Activated B cell treated with CpG ODN at 0.5 μM for 24 hours (primary cell): ENCODE results near the gene NAT14. TPM values are rescaled to one million over a fixed set of nuclear protein-coding genes. Genes with fewer than 3 reads are reported as not detected.

Source experiments
- ATAC-seq: fragments of 200-7000 bp; cut with Tn5 transposase; one replicate; pipeline ENCODE4 v1.10.0; 2021; ENCODE audit warnings: low read depth, mild to moderate bottlenecking, moderate library complexity
- CTCF ChIA-PET: fragments of 350-600 bp; sonication (Branson Sonifier 250); formaldehyde crosslinking; loops from one replicate; lab custom pipeline; 2021; ENCODE audit warnings: antibody characterized with exemption; lab: Charles Lee
- POLR2A ChIA-PET: fragments of 350-600 bp; sonication (Branson Sonifier 250); formaldehyde crosslinking; loops from one replicate; lab custom pipeline; 2021; ENCODE audit warnings: antibody characterized with exemption; lab: Charles Lee
- DNase-seq: peaks from one replicate; pipeline ENCODE4 v3.0.0; 2022
- H3K27ac Mint-ChIP-seq: one replicate; pipeline ENCODE4 v1.8.0; 2020; ENCODE audit warnings: mixed read lengths
- H3K27me3 Mint-ChIP-seq: one replicate; pipeline ENCODE4 v1.8.0; 2021; ENCODE audit warnings: mixed read lengths
- H3K36me3 Mint-ChIP-seq: one replicate; pipeline ENCODE4 v1.8.0; 2021; ENCODE audit warnings: low read depth, mixed read lengths
- H3K4me1 Mint-ChIP-seq: one replicate; pipeline ENCODE4 v1.8.0; 2021; ENCODE audit warnings: mixed read lengths
- H3K4me3 Mint-ChIP-seq: one replicate; pipeline ENCODE4 v1.8.0; 2020; ENCODE audit warnings: mild to moderate bottlenecking, mixed read lengths
- H3K9me3 Mint-ChIP-seq: one replicate; pipeline ENCODE4 v1.8.0; 2020; ENCODE audit warnings: mixed read lengths
- intact Hi-C: fragments of 100-400 bp; cut with micrococcal nuclease; formaldehyde crosslinking; loops from one replicate; pipeline ENCODE4 v1.15.1; 2024
- total RNA-seq: library from RNA; stranded (reverse); gene quantifications from 2 replicates; pipeline ENCODE4 v1.2.3, GENCODE V29; 2022
- TF ChIP-seq, protein P1 (sequence below): fragments of 200-600 bp; IDR thresholded peaks from one replicate; pipeline ENCODE4 v1.8.0; 2022; ENCODE audit warnings: antibody characterized with exemption, mild to moderate bottlenecking

NAT14 gene
- total RNA-seq, 1 donor from 2014 or later, result 13.8 TPM

DNA sequence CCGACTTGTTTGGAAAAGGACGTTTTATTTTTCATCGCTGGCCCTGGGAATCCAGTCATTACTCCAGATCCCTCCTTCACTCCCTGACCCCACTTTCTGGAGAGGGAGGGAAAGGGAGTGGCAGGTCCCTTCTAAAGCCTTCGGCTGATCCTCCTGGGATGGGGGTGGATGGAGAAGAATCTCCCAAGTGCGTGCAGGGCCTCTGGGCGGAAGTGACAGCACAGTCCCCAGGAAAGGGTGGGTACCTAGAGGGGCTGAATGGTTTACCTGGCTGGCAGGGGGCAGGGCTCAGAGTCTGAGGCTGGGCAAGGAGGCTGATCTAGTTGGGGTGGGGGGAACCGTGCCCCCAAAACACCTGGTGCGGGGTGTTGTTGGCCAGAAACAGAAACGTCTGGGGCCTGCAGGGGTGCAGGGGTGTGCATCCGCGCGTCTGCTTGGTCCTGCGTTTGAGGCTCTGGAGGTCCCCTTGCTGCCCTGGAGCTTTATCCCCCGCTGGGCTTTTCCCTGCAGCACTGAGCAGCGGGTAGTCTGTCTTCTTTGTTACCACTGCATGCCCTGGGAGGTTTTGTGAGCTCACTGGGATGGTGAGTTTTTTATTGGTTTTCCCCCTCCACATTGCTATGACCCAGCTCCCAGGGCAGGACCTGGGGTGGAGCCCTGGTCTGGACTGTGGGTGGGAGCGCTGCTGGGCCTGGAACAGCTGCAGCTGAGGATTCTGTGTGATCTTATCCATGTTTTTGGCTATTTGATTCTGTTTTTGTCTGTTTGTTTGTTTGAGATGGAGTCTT, 11.6 kb upstream of the NAT14 start:
- H3K27ac Mint-ChIP-seq, result no peak overlapping the region
- H3K9me3 Mint-ChIP-seq, result no peaks in the 10 kb centered on the region
- H3K4me1 Mint-ChIP-seq, result peaks cover 22% of the 10 kb centered on the region
- no peaks in the 10 kb centered on the region for H3K27me3 Mint-ChIP-seq
- ATAC-seq, result no peak
- CTCF ChIA-PET, result no interaction called here
- POLR2A ChIA-PET, result no interaction called here
- peaks cover 2% of the 10 kb centered on the region for H3K36me3 Mint-ChIP-seq
- intact Hi-C loops, result no loop called here
- H3K4me3 Mint-ChIP-seq, result no peak overlapping the region
- no peak for DNase-seq
- TF ChIP-seq, protein P1, sequence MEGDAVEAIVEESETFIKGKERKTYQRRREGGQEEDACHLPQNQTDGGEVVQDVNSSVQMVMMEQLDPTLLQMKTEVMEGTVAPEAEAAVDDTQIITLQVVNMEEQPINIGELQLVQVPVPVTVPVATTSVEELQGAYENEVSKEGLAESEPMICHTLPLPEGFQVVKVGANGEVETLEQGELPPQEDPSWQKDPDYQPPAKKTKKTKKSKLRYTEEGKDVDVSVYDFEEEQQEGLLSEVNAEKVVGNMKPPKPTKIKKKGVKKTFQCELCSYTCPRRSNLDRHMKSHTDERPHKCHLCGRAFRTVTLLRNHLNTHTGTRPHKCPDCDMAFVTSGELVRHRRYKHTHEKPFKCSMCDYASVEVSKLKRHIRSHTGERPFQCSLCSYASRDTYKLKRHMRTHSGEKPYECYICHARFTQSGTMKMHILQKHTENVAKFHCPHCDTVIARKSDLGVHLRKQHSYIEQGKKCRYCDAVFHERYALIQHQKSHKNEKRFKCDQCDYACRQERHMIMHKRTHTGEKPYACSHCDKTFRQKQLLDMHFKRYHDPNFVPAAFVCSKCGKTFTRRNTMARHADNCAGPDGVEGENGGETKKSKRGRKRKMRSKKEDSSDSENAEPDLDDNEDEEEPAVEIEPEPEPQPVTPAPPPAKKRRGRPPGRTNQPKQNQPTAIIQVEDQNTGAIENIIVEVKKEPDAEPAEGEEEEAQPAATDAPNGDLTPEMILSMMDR, result no peak

DNA sequence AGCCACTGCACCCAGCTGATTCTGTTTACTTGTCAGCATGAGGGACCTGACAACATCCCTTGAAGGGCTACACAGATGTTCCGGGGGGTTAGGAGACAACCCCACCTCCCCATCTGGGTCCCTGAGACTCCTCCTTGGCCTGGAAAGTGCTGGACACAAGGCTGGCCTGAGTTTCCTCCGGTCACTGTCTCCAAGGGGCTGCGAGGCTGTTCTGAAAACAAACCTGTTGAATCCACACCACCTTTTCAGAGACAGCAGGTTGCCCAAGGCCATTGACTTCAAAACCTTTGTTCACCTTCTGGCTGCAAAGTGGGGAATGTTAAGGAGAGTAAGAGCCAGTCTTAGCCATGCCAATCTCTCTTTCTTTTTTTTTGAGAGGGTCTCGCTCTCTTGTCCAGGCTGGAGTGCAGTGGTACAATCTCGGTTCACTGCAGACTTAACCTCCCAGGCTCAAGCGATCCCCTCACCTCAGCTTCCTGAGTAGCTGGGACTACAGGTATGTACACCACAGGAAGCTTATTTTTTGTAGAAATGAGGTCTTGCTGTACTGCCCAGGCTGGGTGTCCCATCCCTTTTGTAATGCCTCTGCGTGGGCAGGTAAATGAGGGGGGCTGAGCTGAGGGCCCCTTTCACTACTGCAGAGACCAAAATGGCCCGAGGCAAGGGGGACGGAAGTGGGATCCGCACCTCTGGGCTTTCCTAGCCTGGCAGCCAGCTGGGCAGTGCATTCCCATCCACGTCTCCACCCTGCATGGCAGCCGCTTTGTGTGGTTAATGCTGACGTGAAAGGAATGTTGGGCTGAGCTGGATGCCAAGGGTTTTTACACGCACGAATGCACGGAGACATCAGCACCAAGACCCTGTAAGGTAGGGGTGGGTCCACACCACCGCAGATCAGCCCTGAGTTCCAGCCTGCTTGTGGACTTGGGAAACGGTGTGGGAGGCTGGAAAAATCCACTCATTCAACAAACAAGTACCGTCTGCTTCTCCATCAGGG, 10.4 kb upstream of the NAT14 start:
- Mint-ChIP-seq H3K27ac (no peak overlapping the region), H3K36me3 (peaks cover 2% of the 10 kb centered on the region), H3K4me1 (peaks cover 29% of the 10 kb centered on the region), H3K4me3 (no peak overlapping the region), H3K9me3 (no peaks in the 10 kb centered on the region), H3K27me3 (no peaks in the 10 kb centered on the region)
- ChIA-PET CTCF (no interaction called here), POLR2A (no interaction called here)
- DNase-seq, result no peak
- TF ChIP-seq, protein P1, result no peak
- intact Hi-C loops, result no loop called here
- no peak for ATAC-seq

DNA sequence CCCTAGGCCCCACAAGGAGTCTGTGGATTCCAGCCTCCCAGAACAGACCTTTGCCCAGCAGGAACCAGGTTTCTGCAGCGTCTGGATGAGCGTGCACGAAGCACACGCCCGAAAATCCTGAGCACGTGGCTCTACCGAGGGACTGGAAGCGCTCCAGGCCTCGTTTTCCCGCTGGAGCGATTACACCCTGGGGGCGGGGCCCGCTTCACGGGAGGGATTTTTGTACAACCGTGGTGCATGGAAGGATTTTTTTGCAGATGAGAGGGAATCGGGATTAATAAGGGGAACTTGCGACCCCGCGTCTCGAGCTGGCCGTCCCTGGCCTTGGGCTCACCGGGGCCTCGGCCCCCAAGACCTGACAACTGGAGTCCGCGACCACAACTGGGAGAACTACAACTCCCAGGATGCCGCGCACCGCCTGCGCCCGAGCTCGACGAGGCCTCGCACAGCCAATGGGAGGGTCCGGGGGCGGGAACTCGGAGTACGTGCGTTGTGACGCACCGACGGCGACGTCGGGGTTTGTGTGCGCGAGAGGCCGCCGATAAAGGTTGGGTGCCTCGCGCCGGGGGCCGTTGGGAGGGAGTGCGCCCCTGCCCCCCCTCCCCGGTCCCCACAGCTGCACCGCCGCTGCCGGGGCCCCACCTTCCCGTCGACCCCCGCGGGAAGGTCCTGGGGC, 8.8 kb upstream of the NAT14 start, which contains the start of gene ZNF628:
Gene ZNF628, plus strand, starts transcription at position 518 of the 676 bp plus-strand sequence. CDS start 3,294 bp downstream, outside the sequence.
- Mint-ChIP-seq H3K9me3 (no peaks in the 10 kb centered on the region), H3K27me3 (no peaks in the 10 kb centered on the region), H3K36me3 (peaks cover 9% of the 10 kb centered on the region), H3K4me1 (peaks cover 33% of the 10 kb centered on the region), H3K27ac (peak within 1 kb of the TSS; percentile 89), H3K4me3 (peak within 1 kb of the TSS; percentile 91)
- peak; percentile 97 for DNase-seq
- intact Hi-C loops, result loop anchor here (1.0 to 2.0 kb wide), 14 partner anchors 9 to 1027 kb away; partner anchors contain the start of genes FIZ1, ISOC2, KMT5C and LENG8
- TF ChIP-seq, protein P1, result no peak
- ATAC-seq, result peak; percentile 90
- CTCF ChIA-PET, result interaction anchor here (1.3 to 4.3 kb wide), 5 partner anchors 9 to 157 kb away, joined by 3 to 29 read pairs (median 5); partner anchors contain the start of gene ISOC2
- POLR2A ChIA-PET, result interaction anchor here (0.5 to 2.9 kb wide), 37 partner anchors 10 to 1361 kb away, joined by 3 to 49 read pairs (median 5); partner anchors contain the start of genes CCDC106, FIZ1, ISOC2 and KMT5C

DNA sequence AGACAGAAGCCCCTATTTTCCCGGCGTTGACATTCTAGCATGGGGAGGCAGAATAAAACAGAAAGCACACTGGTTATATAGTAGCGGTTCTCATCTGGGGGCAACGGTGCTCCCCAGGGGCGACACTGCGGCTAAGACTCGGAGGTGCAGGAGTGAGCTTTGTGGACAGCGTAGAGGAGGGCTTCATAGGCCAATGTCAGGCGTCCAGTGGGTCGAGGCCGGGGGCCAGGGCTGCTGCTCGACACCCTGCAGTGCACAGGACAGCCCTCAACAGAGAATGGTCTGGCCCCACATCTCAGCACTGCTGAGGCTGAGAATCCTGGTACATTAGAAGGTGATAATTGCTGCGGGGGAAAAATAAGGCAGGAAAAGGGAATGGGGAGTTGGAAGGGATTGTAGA, 7.1 kb upstream of the NAT14 start:
- Mint-ChIP-seq H3K27ac (peak overlapping the region; percentile 63), H3K36me3 (peaks cover 12% of the 10 kb centered on the region), H3K9me3 (no peaks in the 10 kb centered on the region), H3K4me3 (peak overlapping the region; percentile 46), H3K27me3 (no peaks in the 10 kb centered on the region), H3K4me1 (peaks cover 33% of the 10 kb centered on the region)
- TF ChIP-seq, protein P1, result no peak
- ChIA-PET CTCF (interaction anchor here (4.3 kb wide), 1 partner anchor 27 kb away, joined by 29 read pairs; no protein-coding TSS in a partner anchor), POLR2A (interaction anchor here (2.1 to 2.9 kb wide), 6 partner anchors 8 to 223 kb away, joined by 6 to 49 read pairs (median 15); partner anchors contain the start of genes ISOC2, KMT5C, NAT14 and ZNF581)
- no peak for ATAC-seq
- intact Hi-C loops, result loop anchor here (2.0 kb wide), 5 partner anchors 25 to 1013 kb away; partner anchors contain the start of genes KMT5C, ZNF444 and ZNF787
- DNase-seq, result no peak
